Measurements from ENCODE around the gene JAG2.

DNA sequence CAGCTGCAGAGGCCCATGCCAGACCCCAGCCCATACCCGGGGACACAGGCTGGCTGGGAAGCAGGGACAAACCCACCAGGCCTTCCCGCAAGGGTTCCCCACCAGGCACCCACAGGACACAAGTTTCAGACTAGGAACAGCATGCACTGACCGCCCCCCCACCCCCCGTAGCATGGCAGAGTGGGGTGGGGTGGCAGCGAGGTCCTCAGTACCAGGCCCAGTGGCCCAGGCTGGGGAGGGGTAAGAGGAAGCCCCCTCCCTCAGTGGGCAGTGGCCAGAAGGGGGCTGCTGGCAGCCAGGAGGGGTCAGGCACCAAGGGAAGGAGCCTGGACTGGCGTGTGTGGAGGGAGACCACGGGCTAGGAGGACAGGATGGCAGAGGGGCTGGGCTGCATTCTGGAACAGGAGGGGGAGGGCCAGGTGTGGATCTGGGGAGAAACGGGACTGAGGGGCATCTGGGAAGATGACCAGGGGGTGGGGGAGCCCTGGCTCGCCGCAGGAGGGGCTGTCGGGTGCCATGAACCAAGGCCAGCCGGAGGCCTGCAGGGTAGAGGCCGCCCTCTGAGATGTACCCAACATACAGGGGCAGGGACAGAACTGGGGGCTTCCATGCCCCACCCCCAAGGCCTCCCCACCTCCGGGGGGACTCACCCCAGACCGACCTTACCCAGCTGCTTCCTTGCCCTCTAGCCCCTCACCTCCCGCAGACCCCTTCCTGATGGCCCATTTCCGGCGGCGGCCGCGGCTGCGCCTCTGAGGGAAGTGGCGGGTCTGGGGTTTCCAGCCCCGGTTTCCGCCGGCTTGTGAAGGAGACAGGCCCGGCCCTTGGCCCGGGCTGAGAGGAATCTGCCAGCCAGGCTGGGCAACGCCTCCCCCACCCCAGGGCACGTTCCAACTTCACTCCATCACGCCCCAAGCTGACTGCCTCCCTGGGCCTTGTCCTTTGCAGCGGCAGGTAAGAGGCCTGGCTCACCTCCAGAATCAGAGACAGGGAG, 5.6 kb upstream of the JAG2 start:
- no peak for TF ChIP-seq POU2F2 (IDR thresholded peaks at IDR 0.05; ENCODE audit: low read depth, low read length)
- TF ChIP-seq POLR2AphosphoS5 (IDR thresholded peaks at IDR 0.05; ENCODE audit: low read depth, low read length): no peak

All from GM12891 (cell line).